ENCODE measurements around the gene PPM1E.

PPM1E gene

GRCh38 chr17:58996968-58997367 is 241.3 kb downstream of the PPM1E start:
- DNase-seq (ENCODE audit: low read depth) = no peak

- DNase-seq (ENCODE audit: low read depth) = no peak
Observed at GRCh38 chr17:58997756-58998553, 242.3 kb downstream of the PPM1E start.

DNA sequence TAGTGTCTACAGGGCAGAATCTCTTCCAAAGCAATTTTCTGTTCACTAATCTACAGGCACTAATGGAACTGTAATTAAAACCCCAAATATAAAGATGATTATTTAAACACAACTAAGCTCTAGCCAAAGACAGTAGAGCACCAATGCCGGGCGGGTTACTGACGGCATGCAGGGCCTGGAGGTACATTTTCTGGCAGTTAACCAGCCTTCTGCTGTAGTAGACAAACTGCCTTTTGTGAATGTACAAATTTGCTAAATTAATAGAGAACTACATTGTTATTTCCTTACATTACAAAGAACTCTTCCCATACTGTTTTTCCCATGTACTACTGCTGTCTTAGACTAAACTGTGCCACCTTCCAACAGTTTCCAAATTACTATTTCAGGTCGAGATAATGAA is 243.2 kb downstream of the PPM1E start:
- no peak for DNase-seq (ENCODE audit: low read depth)

- no peak for DNase-seq (ENCODE audit: low read depth)
Observed at GRCh38 chr17:58999500-58999899, 243.8 kb downstream of the PPM1E start.

GRCh38 chr17:59000022-59000421 is 244.4 kb downstream of the PPM1E start:
- no peak for DNase-seq (ENCODE audit: low read depth)

- DNase-seq (ENCODE audit: low read depth) = peak; percentile 30
Observed at GRCh38 chr17:59001158-59001814, 245.6 kb downstream of the PPM1E start.

GRCh38 chr17:59002126-59002525 is 246.5 kb downstream of the PPM1E start:
- no peak for DNase-seq (ENCODE audit: low read depth)

DNA sequence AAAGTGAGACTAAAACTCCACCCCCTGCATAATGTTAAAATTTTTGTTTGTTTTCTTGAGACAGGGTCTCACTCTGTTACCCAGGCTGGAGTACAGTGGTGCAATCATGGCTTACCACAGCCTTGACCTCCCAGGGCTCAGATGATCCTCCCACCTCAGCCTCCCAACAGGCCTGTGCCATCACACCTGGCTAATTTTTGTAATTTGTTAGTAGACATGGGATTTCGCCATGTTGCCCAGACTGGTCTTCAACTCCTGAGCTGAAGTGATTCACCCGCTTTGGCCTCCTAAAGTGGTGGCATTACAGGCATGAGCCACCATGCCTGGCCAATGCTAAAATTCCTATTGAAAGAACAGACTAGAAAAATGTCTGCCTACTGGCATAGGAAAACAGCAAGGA is 247.2 kb downstream of the PPM1E start:
- no peak for DNase-seq (ENCODE audit: low read depth)

DNA sequence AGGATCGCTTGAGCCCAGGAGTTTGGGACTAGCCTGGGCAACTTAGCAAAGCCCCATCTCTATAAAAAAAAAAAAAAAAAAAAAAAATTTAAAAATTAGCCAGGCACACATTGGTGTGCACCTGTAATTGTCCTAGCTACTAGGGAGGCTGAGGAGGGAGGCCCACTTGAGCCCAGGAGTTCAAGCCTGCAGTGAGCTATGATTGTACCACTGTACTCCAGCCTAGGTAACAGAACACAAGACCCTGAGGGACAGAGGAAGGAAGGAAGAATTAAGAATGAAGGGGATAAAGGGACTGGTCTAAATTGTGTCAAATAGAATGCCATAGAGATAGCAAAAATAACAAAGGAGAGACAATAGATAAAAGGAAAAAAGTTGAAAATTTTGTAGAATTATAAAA is 248.2 kb downstream of the PPM1E start:
- DNase-seq (ENCODE audit: low read depth) = no peak

- peak; percentile 33 for DNase-seq (ENCODE audit: low read depth)
Observed at GRCh38 chr17:59004338-59005111, 248.9 kb downstream of the PPM1E start.

- no peak for DNase-seq (ENCODE audit: low read depth)
Observed at GRCh38 chr17:59007995-59008394, 252.3 kb downstream of the PPM1E start.

GRCh38 chr17:59008737-59009136 is 253.1 kb downstream of the PPM1E start:
- no peak for DNase-seq (ENCODE audit: low read depth)

GRCh38 chr17:59010026-59010425 is 254.4 kb downstream of the PPM1E start:
- no peak for DNase-seq (ENCODE audit: low read depth)

DNA sequence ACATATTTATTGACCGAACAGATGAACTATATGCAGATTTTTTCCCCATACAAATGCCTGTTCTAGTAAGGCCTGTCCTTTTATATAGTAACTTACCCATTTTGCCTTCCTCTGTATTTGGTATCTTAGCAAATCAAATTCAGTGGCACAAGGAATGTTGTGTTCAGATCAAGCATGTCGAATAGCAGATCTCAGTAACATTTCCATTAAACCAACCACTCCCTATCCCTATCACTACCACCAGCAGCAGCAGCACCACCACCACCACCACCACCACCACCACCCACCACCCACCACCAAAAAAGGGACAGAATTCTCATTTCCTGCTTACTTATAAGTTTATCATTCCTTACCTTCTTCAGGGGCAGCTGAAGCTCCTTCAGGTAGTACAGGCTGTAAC is 256.3 kb downstream of the PPM1E start:
- no peak for DNase-seq (ENCODE audit: low read depth)

- DNase-seq (ENCODE audit: low read depth) = no peak
Observed at GRCh38 chr17:59018019-59018418, 262.4 kb downstream of the PPM1E start.

- no peak for DNase-seq (ENCODE audit: low read depth)
Observed at GRCh38 chr17:59024916-59025315, 269.3 kb downstream of the PPM1E start.

DNA sequence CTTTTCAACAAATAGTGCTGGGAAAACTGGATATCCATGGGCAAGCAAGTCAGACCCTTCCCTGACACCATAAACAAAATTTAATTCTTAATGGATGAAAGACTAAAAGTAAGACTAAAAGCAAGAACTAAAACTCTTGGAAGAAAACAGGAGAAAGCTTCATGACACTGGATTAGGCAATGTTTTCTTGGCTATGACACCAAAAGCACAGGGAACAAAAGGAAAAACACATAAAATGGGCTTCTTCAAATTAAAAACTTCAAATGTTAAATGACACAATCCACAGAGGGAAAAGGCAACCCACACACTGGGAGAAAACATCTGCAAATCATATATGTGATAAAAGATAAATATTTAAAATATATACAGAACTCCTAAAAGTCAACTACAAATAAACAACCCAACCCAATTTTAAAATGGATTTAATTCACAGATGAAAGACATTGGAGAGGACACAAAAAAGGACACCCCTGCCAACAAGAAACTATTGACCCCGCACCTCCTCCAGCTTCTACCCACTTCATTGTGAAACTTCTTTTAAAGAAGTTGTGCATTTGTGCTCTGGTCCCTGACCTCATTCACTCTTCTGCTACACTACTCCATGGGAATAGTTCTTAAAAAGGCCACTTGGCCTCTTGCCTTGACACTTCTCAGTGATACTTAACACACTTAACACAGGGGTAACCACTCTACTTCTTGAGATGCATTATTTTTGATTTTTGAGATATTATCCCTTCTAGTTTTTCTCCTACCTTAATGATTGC is 270.7 kb downstream of the PPM1E start:
- no peak for DNase-seq (ENCODE audit: low read depth)

DNA sequence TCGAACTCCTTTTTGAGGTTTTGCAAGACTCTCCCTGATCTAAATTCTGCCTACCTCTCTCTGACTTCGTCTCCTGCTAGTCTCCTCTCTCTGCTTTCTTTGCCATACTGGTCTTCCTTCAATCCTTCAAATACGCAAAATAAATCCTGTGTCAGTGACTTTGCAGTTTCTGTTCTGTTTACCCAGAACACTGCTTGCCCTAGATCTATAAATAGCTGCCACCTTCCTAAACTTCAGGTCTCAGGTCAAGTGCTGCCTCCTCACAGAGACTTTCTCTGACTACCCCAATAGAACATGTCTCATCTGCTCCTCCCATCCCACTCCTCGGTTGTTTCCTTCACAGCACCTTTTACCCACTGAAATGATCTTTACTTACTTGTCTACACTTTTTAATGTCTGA is 272.1 kb downstream of the PPM1E start:
- no peak for DNase-seq (ENCODE audit: low read depth)

DNA sequence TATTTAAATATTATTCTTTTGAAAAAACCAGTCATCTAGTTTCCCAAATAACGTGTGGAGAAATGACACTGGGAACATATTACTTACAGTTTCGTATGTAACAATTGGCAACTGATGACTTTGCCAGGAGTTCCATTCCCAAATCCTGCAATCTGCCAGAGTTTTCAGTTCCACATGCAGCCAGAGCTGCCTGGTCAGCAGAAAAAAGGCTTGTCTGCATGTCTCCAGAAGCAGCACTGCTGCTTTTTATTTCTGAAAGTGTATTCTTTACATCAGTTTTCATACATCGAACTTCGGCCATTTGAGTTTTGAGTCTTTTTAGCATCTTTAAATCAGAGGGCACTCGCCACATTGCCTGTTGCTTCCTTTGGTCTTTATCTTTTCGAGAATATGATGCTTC is 272.7 kb downstream of the PPM1E start:
- DNase-seq (ENCODE audit: low read depth) = no peak

- no peak for DNase-seq (ENCODE audit: low read depth)
Observed at GRCh38 chr17:59030811-59031210, 275.2 kb downstream of the PPM1E start.
